Stomach (tissue), 19 donors: ENCODE data around the gene RNF32. TPM values are rescaled to one million over a fixed set of nuclear protein-coding genes. Genes with fewer than 3 reads are reported as not detected.

Experiments used
- DNase-seq, 2 donors: peaks; one replicate each; pipeline versions ENCODE4 v3.0.0 to v3.0.0-alpha.2; 2013 to 2019
- H3K27ac ChIP-seq, 5 donors: fragments of 200-600 bp in 4 of 5; sonication (generic) in 4 of 5; one replicate each; pipeline ENCODE4 v1.5.1; 2013 to 2019; ENCODE audit warnings: mild to moderate bottlenecking in 1 of 5, moderate library complexity in 1 of 5
- H3K27me3 ChIP-seq, 3 donors: fragments of 200-600 bp; sonication (generic); one replicate each; pipeline ENCODE4 v1.5.1; 2017 to 2019; ENCODE audit warnings: mixed run types in 1 of 3
- H3K36me3 ChIP-seq, 4 donors: fragments of 200-600 bp; sonication (generic); 1 replicate in 3 of 4; 2 replicates in 1 of 4; pipeline ENCODE4 v1.5.1; 2016 to 2019
- H3K4me1 ChIP-seq, 4 donors: fragments of 200-600 bp; sonication (generic); one replicate each; pipeline ENCODE4 v1.5.1; 2016 to 2019
- H3K4me3 ChIP-seq, 4 donors: fragments of 200-600 bp; sonication (generic) in 3 of 4; one replicate each; pipeline ENCODE4 v1.5.1; 2016 to 2019; ENCODE audit warnings: mild to moderate bottlenecking in 1 of 4
- H3K9me3 ChIP-seq, 4 donors: fragments of 200-600 bp; sonication (generic); one replicate each; pipeline ENCODE4 v1.5.1; 2016 to 2019
- CTCF ChIP-seq, 7 experiments: fragments of 450-650 bp in 4 of 7; fragments of 200-600 bp in 3 of 7; sonication (generic) in 3 of 7; IDR thresholded peaks; one replicate each; pipeline ENCODE4 v1.5.1; 2016 to 2019; ENCODE audit warnings: antibody characterized with exemption in 7 of 7, control low read depth in 2 of 7, mild to moderate bottlenecking in 1 of 7
- EP300 ChIP-seq: sonication (generic); formaldehyde crosslinking; IDR thresholded peaks from one replicate; pipeline ENCODE4 v1.6.1; 2017; ENCODE audit warnings: antibody characterized with exemption
- POLR2A ChIP-seq, 4 donors: fragments of 450-650 bp; IDR thresholded peaks; one replicate each; pipeline ENCODE4 v1.6.1; 2016; ENCODE audit warnings: antibody characterized with exemption in 4 of 4, control low read depth in 2 of 4, mild to moderate bottlenecking in 1 of 4, moderate library complexity in 1 of 4
- POLR2AphosphoS5 ChIP-seq, 3 donors: sonication (generic); formaldehyde crosslinking; IDR thresholded peaks; one replicate each; pipeline ENCODE4 v1.6.1; 2016; ENCODE audit warnings: antibody characterized with exemption in 3 of 3
- WGBS, 5 donors: extraction: QIAGEN DNeasy Blood & Tissue Kit in 3 of 5; methylation state at CpG; one replicate each; pipeline versions ENCODE4 v1.1.5 to v1.1.7; 2013 to 2018; 5-methylcytosine and 5-hydroxymethylcytosine counted together
- intact Hi-C: fragments of 100-400 bp; cut with DNase I; formaldehyde crosslinking; loops from one replicate; pipeline ENCODE4 v1.15.1; 2023; ENCODE audit warnings: low total_unique reads
- long read RNA-seq, 10 donors: transcript quantifications; one replicate each; lab custom pipeline, GENCODE V29; 2026
- polyA plus RNA-seq, 3 donors: library from polyadenylated mRNA; stranded (reverse); fragments of 200-250 nt; gene quantifications; one replicate each; pipeline ENCODE4 v1.2.3, GENCODE V29; 2013
- total RNA-seq, 5 donors: library from RNA; depleted of rRNA; stranded (reverse); fragments of >200 nt; gene quantifications; one replicate each; pipeline versions ENCODE4 v1.1.0 to v1.2.3, GENCODE V29; 2014 to 2016
- donor health status: healthy with polysubstance abuse.
- donor health status: Bipolar disorder and iron deficiency.
- donor health status: healthy.

The RNF32 gene
- 1 to 10 TPM in 3 of 5 donors, not detected in 2; 1.2 to 4.7 (median 1.5) TPM for total RNA-seq
- 1 to 10 TPM; 2.2 to 4.1 (median 2.6) TPM for polyA plus RNA-seq
- long read RNA-seq, donor 1 = 0 reads
- long read RNA-seq, donor 2 = 0 reads
- long read RNA-seq, donor 3, partial matches to known transcripts = 9 of 9 reads
- long read RNA-seq, donor 3, other reads (novel, unspliced or antisense) = 0 of 9 reads
- long read RNA-seq, donor 4 = 0 reads
- long read RNA-seq, donor 5 = 0 reads
- long read RNA-seq, donor 6, partial matches to known transcripts = 9 of 11 reads
- long read RNA-seq, donor 6, other reads (novel, unspliced or antisense) = 0 of 11 reads
- long read RNA-seq, donor 7 = 0 reads
- long read RNA-seq, donor 8 = 0 reads
- long read RNA-seq, donor 9 = 0 reads
- long read RNA-seq, donor 10 = 0 reads

DNA sequence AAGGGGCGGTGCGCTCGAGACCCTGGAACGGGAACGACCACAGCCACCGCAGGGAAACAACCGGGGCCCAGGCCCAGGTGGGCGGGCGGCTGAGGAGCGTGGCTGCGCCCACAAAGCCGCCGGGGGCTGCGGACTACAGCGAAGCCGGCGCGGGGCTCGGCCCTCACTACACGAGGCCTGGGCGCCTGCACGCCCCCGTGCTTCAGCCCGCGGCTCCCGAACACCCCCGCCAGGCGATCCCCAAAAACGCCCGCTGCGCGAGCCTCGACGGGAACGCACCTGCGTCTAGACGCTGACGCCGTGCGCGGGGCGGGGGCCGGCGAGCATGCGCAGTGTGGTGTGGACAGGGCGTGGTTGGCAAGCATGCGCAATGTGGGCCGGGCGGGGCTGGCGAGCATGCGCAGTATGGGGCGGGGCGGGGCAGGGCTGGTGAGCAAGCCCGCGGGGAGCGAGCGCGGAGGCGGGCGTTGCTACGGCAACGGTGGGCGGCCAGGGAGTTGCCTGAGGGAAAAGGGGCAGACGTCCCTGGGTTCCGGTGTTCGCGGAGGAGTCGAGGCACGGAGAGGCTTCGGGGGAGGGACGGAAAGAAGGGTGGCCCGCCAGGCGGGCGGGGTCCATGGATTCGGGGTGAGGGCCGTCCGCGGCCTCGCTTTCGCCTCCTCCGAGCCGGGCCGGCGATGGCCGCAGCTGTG lies at the start of gene RNF32:
RNF32 (plus strand) TSS at position 518 of the 692 bp plus-strand sequence. CDS start 3,104 bp downstream, outside the sequence.
- 1 to 5% (median 2%) methylated on average over 33 to 85 of the region's 85 CpGs for WGBS, 5 donors
- Histone ChIP-seq H3K9me3 (no peaks in the 10 kb centered on the region), H3K4me3 (peak within 1 kb of the TSS; percentile 66 to 75 (median 71)), H3K27me3 (no peaks in the 10 kb centered on the region), H3K36me3 (no peaks in the 10 kb centered on the region), H3K4me1 (peaks cover 0 to 30% (median 14%) of the 10 kb centered on the region in 4 donors), H3K27ac (peak within 1 kb of the TSS; percentile 87 to 94 (median 90))
- TF ChIP-seq POLR2A (IDR thresholded peaks at IDR 0.05) = peak in 1 of 4 donors; percentile 38
- no peak for TF ChIP-seq CTCF (IDR thresholded peaks at IDR 0.05)
- TF ChIP-seq POLR2AphosphoS5 (IDR thresholded peaks at IDR 0.05) = peak; percentile 39 to 96 (median 90)
- no peak for TF ChIP-seq EP300
- DNase-seq = peak; percentile 98
- intact Hi-C loops = no loop called here

DNA sequence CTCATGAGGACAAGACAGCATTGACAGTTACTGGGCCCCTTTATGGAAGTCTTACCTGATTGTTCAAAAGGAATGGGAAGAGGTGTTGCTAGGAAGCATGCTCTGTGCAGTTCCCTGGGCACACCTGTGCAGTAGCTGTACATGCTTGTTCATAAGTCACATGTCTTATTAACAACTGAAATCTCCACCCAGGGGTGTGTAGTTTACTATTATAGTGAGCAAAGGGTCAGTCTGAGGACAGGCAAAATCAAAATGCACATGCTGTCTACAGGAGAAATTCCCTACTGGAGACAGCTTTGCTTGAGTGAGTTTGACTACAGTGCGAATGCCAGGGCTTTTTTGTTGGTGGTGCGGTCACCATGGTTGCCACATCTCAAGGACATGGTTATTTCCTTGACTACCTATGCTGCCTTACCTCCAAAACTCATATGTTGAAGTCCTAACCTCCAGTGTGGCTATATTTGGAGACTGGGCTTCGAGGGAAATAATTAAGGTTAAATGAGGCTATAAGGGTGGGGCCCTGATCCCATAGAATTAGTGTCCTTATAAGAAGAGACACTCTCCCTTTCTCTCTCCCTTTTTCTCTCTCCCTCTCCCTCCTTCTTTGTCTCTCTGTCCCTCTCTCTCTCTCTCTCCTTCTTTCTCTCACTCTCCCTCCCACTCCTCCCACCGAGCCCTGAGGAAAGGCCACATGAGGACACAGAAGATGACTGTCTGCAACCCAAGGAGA lies 48.3 kb upstream of the RNF32 start:
- Histone ChIP-seq H3K27ac (no peak overlapping the region), H3K4me3 (no peak overlapping the region), H3K9me3 (peaks cover 3 to 15% (median 8%) of the 10 kb centered on the region in 4 donors), H3K36me3 (no peaks in the 10 kb centered on the region), H3K27me3 (no peaks in the 10 kb centered on the region), H3K4me1 (no peaks in the 10 kb centered on the region)
- intact Hi-C loops = no loop called here
- TF ChIP-seq POLR2AphosphoS5 (IDR thresholded peaks at IDR 0.05) = no peak
- TF ChIP-seq CTCF (IDR thresholded peaks at IDR 0.05) = no peak
- TF ChIP-seq EP300 = no peak
- TF ChIP-seq POLR2A (IDR thresholded peaks at IDR 0.05) = no peak
- DNase-seq = no peak
- 74 to 95% (median 90%) methylated on average over 4 of the region's 4 CpGs for WGBS, 5 donors

DNA sequence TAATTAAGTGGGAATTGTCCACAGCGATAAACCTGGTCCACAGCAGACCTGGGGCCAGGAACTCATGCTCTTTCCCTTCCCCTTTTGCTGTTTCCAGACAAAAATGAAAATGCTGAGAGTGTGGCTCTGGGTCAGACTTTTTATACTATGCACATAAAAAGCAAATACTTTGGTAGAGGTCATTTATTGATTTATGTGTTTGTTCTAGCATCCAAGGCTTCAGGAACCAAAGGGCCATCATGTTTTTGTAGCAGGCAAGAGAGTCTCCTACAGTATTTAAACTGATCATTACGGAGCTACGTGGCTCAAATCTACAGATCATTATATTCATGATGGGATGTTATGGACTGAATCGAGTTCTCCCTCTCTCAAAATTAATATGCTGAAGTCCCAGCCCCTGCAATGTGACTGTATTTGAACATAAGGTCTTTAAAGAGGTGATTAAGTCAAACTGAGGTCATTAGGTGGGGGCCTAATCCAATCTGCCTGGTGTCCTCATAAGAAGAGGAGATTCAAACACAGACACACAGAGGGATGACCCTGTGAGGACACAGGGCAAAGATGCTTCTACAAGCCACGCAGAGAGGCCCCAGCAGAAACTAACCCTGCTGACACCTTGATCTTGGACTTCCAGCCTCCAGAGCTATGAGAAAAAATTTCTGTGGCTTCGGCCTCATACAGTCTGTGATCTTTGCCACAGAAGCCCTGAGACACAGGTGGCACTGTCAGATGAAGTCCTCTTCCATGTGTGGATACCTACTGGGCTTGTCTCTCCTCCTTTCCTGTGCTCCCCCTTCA lies 46.1 kb upstream of the RNF32 start:
- intact Hi-C loops = no loop called here
- 88 to 96% (median 92%) methylated on average over 6 of the region's 6 CpGs for whole genome bisulfite sequencing, 5 donors
- no peak for DNase-seq

More for the DNA sequence above, 46.1 kb upstream of the RNF32 start:
- Histone ChIP-seq H3K9me3 (peaks cover 3 to 15% (median 8%) of the 10 kb centered on the region in 4 donors), H3K4me1 (no peaks in the 10 kb centered on the region), H3K4me3 (no peak overlapping the region), H3K36me3 (no peaks in the 10 kb centered on the region), H3K27ac (no peak overlapping the region), H3K27me3 (no peaks in the 10 kb centered on the region)
- TF ChIP-seq POLR2AphosphoS5 (IDR thresholded peaks at IDR 0.05) (no peak), CTCF (IDR thresholded peaks at IDR 0.05) (no peak), EP300 (no peak), POLR2A (IDR thresholded peaks at IDR 0.05) (no peak)
